HEK293 (cell line): ENCODE results near the gene ZNF146.
A peak's percentile ranks its signal among the peaks of the same experiment; 100 is the strongest.

Experiments used
- BCL11A ChIP-seq: fragments of 450-650 bp; formaldehyde crosslinking; IDR thresholded peaks from 2 replicates; pipeline ENCODE4 v1.5.1; 2016; ENCODE audit warnings: low read depth, missing biosample characterization, missing genetic modification characterization
- GLI4 ChIP-seq: fragments of 450-650 bp; formaldehyde crosslinking; IDR thresholded peaks from 2 replicates; pipeline ENCODE4 v1.5.1; 2016; ENCODE audit warnings: missing biosample characterization, missing genetic modification characterization
- KLF8 ChIP-seq: fragments of 450-650 bp; formaldehyde crosslinking; IDR thresholded peaks from 2 replicates; pipeline ENCODE4 v1.5.1; 2016; ENCODE audit warnings: missing biosample characterization, missing genetic modification characterization
- PRDM1 ChIP-seq: fragments of 450-650 bp; formaldehyde crosslinking; IDR thresholded peaks from 2 replicates; pipeline ENCODE4; 2016; ENCODE audit warnings: missing biosample characterization, missing genetic modification characterization
- ZBTB17 ChIP-seq: fragments of 450-650 bp; formaldehyde crosslinking; IDR thresholded peaks from 2 replicates; pipeline ENCODE4 v1.5.1; 2016; ENCODE audit warnings: missing biosample characterization, missing genetic modification characterization
- ZBTB20 ChIP-seq: fragments of 450-650 bp; formaldehyde crosslinking; IDR thresholded peaks from 2 replicates; pipeline ENCODE4 v1.5.1; 2016; ENCODE audit warnings: missing biosample characterization, missing genetic modification characterization
- ZBTB21 ChIP-seq: fragments of 450-650 bp; formaldehyde crosslinking; IDR thresholded peaks from 2 replicates; pipeline ENCODE4 v1.5.1; 2017; ENCODE audit warnings: missing biosample characterization, missing genetic modification characterization
- ZFP69B ChIP-seq: fragments of 450-650 bp; formaldehyde crosslinking; IDR thresholded peaks from 2 replicates; pipeline ENCODE4 v1.5.1; 2016; ENCODE audit warnings: missing biosample characterization, missing genetic modification characterization
- ZNF133 ChIP-seq: fragments of 450-650 bp; formaldehyde crosslinking; IDR thresholded peaks from 2 replicates; pipeline ENCODE4 v1.5.1; 2016; ENCODE audit warnings: missing biosample characterization, missing genetic modification characterization
- ZNF146 ChIP-seq: fragments of 450-650 bp; formaldehyde crosslinking; IDR thresholded peaks from 2 replicates; pipeline ENCODE4 v1.5.1; 2016; ENCODE audit warnings: missing biosample characterization, missing genetic modification characterization
- ZNF16 ChIP-seq: fragments of 450-650 bp; formaldehyde crosslinking; IDR thresholded peaks from 2 replicates; pipeline ENCODE4 v1.5.1; 2016; ENCODE audit warnings: low read depth, missing biosample characterization, missing genetic modification characterization
- ZNF174 ChIP-seq: fragments of 450-650 bp; formaldehyde crosslinking; IDR thresholded peaks from 2 replicates; pipeline ENCODE4 v1.5.0; 2017; ENCODE audit warnings: missing biosample characterization, mild to moderate bottlenecking, missing genetic modification characterization
- ZNF24 ChIP-seq: fragments of 450-650 bp; formaldehyde crosslinking; IDR thresholded peaks from 2 replicates; pipeline ENCODE4 v1.5.1; 2016; ENCODE audit warnings: missing biosample characterization, missing genetic modification characterization
- ZNF292 ChIP-seq: fragments of 450-650 bp; formaldehyde crosslinking; IDR thresholded peaks from 2 replicates; pipeline ENCODE4 v1.5.1; 2016; ENCODE audit warnings: low read depth, missing biosample characterization, missing genetic modification characterization, borderline replicate concordance
- ZNF423 ChIP-seq: fragments of 450-650 bp; formaldehyde crosslinking; IDR thresholded peaks from 2 replicates; pipeline ENCODE4 v1.5.1; 2016; ENCODE audit warnings: missing biosample characterization, missing genetic modification characterization
- ZNF544 ChIP-seq: fragments of 450-650 bp; formaldehyde crosslinking; IDR thresholded peaks from 2 replicates; pipeline ENCODE4 v1.5.0; 2017; ENCODE audit warnings: missing biosample characterization, missing genetic modification characterization
- ZNF548 ChIP-seq: fragments of 450-650 bp; formaldehyde crosslinking; IDR thresholded peaks from 2 replicates; pipeline ENCODE4 v1.5.1; 2016; ENCODE audit warnings: missing biosample characterization, missing genetic modification characterization
- ZNF549 ChIP-seq: fragments of 450-650 bp; IDR thresholded peaks from 2 replicates; pipeline ENCODE4 v1.5.1; 2018; ENCODE audit warnings: missing biosample characterization, missing genetic modification characterization, mild to moderate bottlenecking, inconsistent platforms, moderate library complexity
- ZNF571 ChIP-seq: fragments of 450-650 bp; formaldehyde crosslinking; IDR thresholded peaks from 2 replicates; pipeline ENCODE4 v1.5.0; 2017; ENCODE audit warnings: missing biosample characterization, missing genetic modification characterization
- ZNF610 ChIP-seq: fragments of 450-650 bp; formaldehyde crosslinking; IDR thresholded peaks from 2 replicates; pipeline ENCODE4 v1.5.1; 2016; ENCODE audit warnings: missing biosample characterization, missing genetic modification characterization, borderline replicate concordance
- ZNF660 ChIP-seq: fragments of 450-650 bp; IDR thresholded peaks from 2 replicates; pipeline ENCODE4 v1.5.1; 2018; ENCODE audit warnings: missing biosample characterization, mild to moderate bottlenecking, missing genetic modification characterization
- ZNF707 ChIP-seq: fragments of 450-650 bp; formaldehyde crosslinking; IDR thresholded peaks from 2 replicates; pipeline ENCODE4 v1.5.1; 2016; ENCODE audit warnings: missing biosample characterization, missing genetic modification characterization
- ZNF747 ChIP-seq: fragments of 450-650 bp; formaldehyde crosslinking; IDR thresholded peaks from 2 replicates; pipeline ENCODE4 v1.5.1; 2016; ENCODE audit warnings: missing biosample characterization, missing genetic modification characterization
- ZNF76 ChIP-seq: fragments of 450-650 bp; formaldehyde crosslinking; IDR thresholded peaks from 2 replicates; pipeline ENCODE4; 2016; ENCODE audit warnings: low read depth, missing biosample characterization, missing genetic modification characterization, borderline replicate concordance
- ZNF830 ChIP-seq: fragments of 450-650 bp; IDR thresholded peaks from 2 replicates; pipeline ENCODE4 v1.5.0; 2018; ENCODE audit warnings: missing biosample characterization, missing genetic modification characterization, low read depth, mild to moderate bottlenecking, moderate library complexity
- TF ChIP-seq, protein P1 (sequence below): fragments of 450-650 bp; formaldehyde crosslinking; IDR thresholded peaks from 2 replicates; pipeline ENCODE4 v1.5.1; 2016; ENCODE audit warnings: missing biosample characterization, missing genetic modification characterization
- TF ChIP-seq, protein P2 (sequence below): fragments of 450-650 bp; formaldehyde crosslinking; IDR thresholded peaks from 2 replicates; pipeline ENCODE4 v1.5.1; 2016; ENCODE audit warnings: missing biosample characterization, missing genetic modification characterization
- TF ChIP-seq, protein P3 (sequence below): fragments of 450-650 bp; formaldehyde crosslinking; IDR thresholded peaks from 2 replicates; pipeline ENCODE4 v1.5.1; 2016; ENCODE audit warnings: missing biosample characterization, missing genetic modification characterization, low read depth
- TF ChIP-seq, protein P4 (sequence below): fragments of 450-650 bp; formaldehyde crosslinking; IDR thresholded peaks from 2 replicates; pipeline ENCODE4 v1.5.1; 2016; ENCODE audit warnings: missing biosample characterization, missing genetic modification characterization
- TF ChIP-seq, protein P5 (sequence below): fragments of 450-650 bp; formaldehyde crosslinking; IDR thresholded peaks from 2 replicates; pipeline ENCODE4 v1.5.1; 2017; ENCODE audit warnings: missing biosample characterization, mild to moderate bottlenecking, missing genetic modification characterization, moderate library complexity

ZNF146 gene

DNA sequence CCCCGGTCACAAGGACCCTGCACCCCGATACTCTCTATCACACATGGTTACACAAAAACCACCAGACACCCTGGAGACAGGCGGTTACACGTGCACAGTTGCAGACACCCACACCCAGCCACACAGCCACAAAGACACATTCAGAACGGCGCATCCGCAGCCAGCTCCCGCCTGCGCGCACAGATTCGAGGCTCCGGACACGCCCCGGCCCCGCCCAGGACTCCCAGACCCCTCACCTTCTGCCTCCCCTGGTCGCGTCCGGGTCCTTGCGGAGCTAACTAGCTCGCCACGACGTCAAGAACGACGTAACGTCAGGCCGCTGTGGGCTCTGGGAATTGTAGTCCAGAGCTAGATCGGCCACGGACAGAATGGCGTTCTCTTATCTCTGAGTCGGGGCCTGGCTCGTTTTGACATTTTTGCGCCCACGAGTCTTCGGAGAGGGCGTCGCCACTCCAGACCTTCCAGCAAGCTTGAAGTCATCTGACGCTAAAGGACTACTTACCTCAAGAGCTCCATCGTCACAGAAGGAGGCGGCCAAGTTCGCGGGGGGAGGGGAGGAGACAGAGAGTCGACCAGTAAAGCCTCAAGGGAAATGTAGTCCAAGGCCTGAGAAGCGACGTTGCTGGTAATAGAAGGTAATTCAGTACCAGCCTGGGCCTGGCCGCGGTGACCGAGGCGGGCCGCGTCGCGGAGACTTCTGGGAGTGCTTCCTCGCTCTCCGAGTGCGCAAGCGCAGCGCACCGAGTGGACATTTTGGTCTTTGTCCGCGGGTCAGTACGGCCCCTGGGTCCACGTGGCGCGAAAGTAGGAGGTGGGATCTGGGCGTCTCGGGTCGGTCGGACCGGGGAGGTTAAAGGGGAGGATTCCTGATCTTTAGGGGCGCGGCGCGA, at the start of gene ZNF146, which contains the start of gene ZNF565 (continued):
- TF ChIP-seq ZNF830 (tag by site-specific recombination) (no peak), ZNF133 (tag by site-specific recombination) (no peak), ZNF292 (tag by site-specific recombination) (no peak), ZNF549 (tag by site-specific recombination) (no peak), GLI4 (tag by site-specific recombination) (no peak), ZNF707 (tag by site-specific recombination) (no peak), ZBTB17 (peak; percentile 100), ZNF24 (tag by site-specific recombination) (peak; percentile 92), ZNF174 (tag by site-specific recombination) (no peak), ZNF548 (no peak), ZFP69B (tag by site-specific recombination) (no peak), ZNF16 (tag by site-specific recombination) (no peak), ZNF660 (no peak; the same call in 1 of the 2 replicates), ZNF76 (peak; percentile 100), ZNF423 (no peak), ZBTB21 (tag by site-specific recombination) (peak; percentile 99), ZNF571 (tag by site-specific recombination) (no peak), ZNF747 (no peak), PRDM1 (no peak; the same call in 1 of the 2 replicates), ZNF544 (no peak), KLF8 (tag by site-specific recombination) (peak; percentile 97), ZNF610 (peak; percentile 91), ZBTB20 (tag by site-specific recombination) (peak; percentile 86; the same call in 1 of the 2 replicates), ZNF146 (no peak; the same call in 1 of the 2 replicates), BCL11A (peak; percentile 93)
- TF ChIP-seq, protein P1, sequence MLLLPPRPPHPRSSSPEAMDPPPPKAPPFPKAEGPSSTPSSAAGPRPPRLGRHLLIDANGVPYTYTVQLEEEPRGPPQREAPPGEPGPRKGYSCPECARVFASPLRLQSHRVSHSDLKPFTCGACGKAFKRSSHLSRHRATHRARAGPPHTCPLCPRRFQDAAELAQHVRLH, result peak; percentile 99
- TF ChIP-seq, protein P2, sequence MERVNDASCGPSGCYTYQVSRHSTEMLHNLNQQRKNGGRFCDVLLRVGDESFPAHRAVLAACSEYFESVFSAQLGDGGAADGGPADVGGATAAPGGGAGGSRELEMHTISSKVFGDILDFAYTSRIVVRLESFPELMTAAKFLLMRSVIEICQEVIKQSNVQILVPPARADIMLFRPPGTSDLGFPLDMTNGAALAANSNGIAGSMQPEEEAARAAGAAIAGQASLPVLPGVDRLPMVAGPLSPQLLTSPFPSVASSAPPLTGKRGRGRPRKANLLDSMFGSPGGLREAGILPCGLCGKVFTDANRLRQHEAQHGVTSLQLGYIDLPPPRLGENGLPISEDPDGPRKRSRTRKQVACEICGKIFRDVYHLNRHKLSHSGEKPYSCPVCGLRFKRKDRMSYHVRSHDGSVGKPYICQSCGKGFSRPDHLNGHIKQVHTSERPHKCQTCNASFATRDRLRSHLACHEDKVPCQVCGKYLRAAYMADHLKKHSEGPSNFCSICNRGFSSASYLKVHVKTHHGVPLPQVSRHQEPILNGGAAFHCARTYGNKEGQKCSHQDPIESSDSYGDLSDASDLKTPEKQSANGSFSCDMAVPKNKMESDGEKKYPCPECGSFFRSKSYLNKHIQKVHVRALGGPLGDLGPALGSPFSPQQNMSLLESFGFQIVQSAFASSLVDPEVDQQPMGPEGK (tag by site-specific recombination), result peak; percentile 86
- TF ChIP-seq, protein P3, sequence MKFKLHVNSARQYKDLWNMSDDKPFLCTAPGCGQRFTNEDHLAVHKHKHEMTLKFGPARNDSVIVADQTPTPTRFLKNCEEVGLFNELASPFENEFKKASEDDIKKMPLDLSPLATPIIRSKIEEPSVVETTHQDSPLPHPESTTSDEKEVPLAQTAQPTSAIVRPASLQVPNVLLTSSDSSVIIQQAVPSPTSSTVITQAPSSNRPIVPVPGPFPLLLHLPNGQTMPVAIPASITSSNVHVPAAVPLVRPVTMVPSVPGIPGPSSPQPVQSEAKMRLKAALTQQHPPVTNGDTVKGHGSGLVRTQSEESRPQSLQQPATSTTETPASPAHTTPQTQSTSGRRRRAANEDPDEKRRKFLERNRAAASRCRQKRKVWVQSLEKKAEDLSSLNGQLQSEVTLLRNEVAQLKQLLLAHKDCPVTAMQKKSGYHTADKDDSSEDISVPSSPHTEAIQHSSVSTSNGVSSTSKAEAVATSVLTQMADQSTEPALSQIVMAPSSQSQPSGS, result peak; percentile 90
- TF ChIP-seq, protein P4, sequence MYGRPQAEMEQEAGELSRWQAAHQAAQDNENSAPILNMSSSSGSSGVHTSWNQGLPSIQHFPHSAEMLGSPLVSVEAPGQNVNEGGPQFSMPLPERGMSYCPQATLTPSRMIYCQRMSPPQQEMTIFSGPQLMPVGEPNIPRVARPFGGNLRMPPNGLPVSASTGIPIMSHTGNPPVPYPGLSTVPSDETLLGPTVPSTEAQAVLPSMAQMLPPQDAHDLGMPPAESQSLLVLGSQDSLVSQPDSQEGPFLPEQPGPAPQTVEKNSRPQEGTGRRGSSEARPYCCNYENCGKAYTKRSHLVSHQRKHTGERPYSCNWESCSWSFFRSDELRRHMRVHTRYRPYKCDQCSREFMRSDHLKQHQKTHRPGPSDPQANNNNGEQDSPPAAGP, result no peak; the same call in 1 of the 2 replicates
- TF ChIP-seq, protein P5, sequence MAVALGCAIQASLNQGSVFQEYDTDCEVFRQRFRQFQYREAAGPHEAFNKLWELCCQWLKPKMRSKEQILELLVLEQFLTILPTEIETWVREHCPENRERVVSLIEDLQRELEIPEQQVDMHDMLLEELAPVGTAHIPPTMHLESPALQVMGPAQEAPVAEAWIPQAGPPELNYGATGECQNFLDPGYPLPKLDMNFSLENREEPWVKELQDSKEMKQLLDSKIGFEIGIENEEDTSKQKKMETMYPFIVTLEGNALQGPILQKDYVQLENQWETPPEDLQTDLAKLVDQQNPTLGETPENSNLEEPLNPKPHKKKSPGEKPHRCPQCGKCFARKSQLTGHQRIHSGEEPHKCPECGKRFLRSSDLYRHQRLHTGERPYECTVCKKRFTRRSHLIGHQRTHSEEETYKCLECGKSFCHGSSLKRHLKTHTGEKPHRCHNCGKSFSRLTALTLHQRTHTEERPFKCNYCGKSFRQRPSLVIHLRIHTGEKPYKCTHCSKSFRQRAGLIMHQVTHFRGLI (tag by site-specific recombination), result 0 out of 2 replicates have a peak, but pooled peaks have one; percentile 29
